Endodermal cell (in vitro differentiated cells): ENCODE results near the gene ADAMTS6. TPM values are rescaled to one million over a fixed set of nuclear protein-coding genes. Genes with fewer than 3 reads are reported as not detected.

Experiments used
- DNase-seq: peaks from one replicate; pipeline ENCODE4 v3.0.0-alpha.2; 2017
- H3K27ac ChIP-seq: 2 replicates; pipeline ENCODE4 v1.5.1; 2013; ENCODE audit warnings: mild to moderate bottlenecking, low read depth, low read length, moderate library complexity
- H3K27me3 ChIP-seq: 2 replicates; pipeline ENCODE4 v1.6.1; 2013; ENCODE audit warnings: mild to moderate bottlenecking, low read length, moderate library complexity; ENCODE audit not compliant: insufficient read depth, control insufficient read depth, poor library complexity, severe bottlenecking
- H3K36me3 ChIP-seq: 2 replicates; pipeline ENCODE4 v1.7.0; 2013; ENCODE audit warnings: mild to moderate bottlenecking, low read length, moderate library complexity; ENCODE audit not compliant: control insufficient read depth, insufficient read depth
- H3K4me1 ChIP-seq: one replicate; pipeline ENCODE4 v1.7.0; 2013; ENCODE audit warnings: low read length; ENCODE audit not compliant: control insufficient read depth, insufficient read depth
- H3K4me3 ChIP-seq: 2 replicates; pipeline ENCODE4 v1.5.1; 2013; ENCODE audit warnings: mild to moderate bottlenecking, low read length, moderate library complexity
- H3K9ac ChIP-seq: 2 replicates; pipeline ENCODE4 v1.6.1; 2013; ENCODE audit warnings: mild to moderate bottlenecking, low read length, moderate library complexity; ENCODE audit not compliant: poor library complexity, severe bottlenecking; ENCODE audit errors: extremely low read depth
- H3K9me3 ChIP-seq: 2 replicates; pipeline ENCODE4 v1.6.1; 2013; ENCODE audit warnings: mild to moderate bottlenecking, low read length, moderate library complexity; ENCODE audit not compliant: control insufficient read depth
- H3K27ac Mint-ChIP-seq: 2 replicates; pipeline ENCODE4 v1.8.0; 2020; ENCODE audit warnings: mixed read lengths
- H3K27me3 Mint-ChIP-seq: 2 replicates; pipeline ENCODE4 v1.8.0; 2021; ENCODE audit warnings: mild to moderate bottlenecking, mixed read lengths; ENCODE audit not compliant: insufficient read depth
- H3K36me3 Mint-ChIP-seq: 2 replicates; pipeline ENCODE4 v1.8.0; 2020; ENCODE audit warnings: low read depth, mixed read lengths
- H3K4me1 Mint-ChIP-seq: 2 replicates; pipeline ENCODE4 v1.8.0; 2020; ENCODE audit warnings: mixed read lengths
- H3K4me3 Mint-ChIP-seq: 2 replicates; pipeline ENCODE4 v1.8.0; 2020; ENCODE audit warnings: mild to moderate bottlenecking, moderate library complexity, mixed read lengths
- H3K9me3 Mint-ChIP-seq: 2 replicates; pipeline ENCODE4 v1.8.0; 2020; ENCODE audit warnings: mild to moderate bottlenecking, mixed read lengths
- CTCF ChIP-seq: fragments of 200-600 bp; sonication (generic); conservative IDR thresholded peaks from 2 replicates; pipeline ENCODE4 v1.5.0; 2021; ENCODE audit warnings: antibody characterized with exemption, mild to moderate bottlenecking
- WGBS, 2 experiments: methylation state at CpG; one replicate each; pipeline versions ENCODE4 v1.1.5 to v1.1.7; 2013; ENCODE audit warnings: missing lambda C conversion rate in 2 of 2, mixed read lengths in 1 of 2; ENCODE audit not compliant: insufficient coverage in 1 of 2, insufficient read length in 1 of 2; 5-methylcytosine and 5-hydroxymethylcytosine counted together
- total RNA-seq, 2 donors: library from RNA; stranded (reverse); fragmentation: NEBNext Ultra II Directional in 1 of 2; extraction: Animal tissue kit (Norgen Biotek cat#: 25700) in 1 of 2; gene quantifications; 2 replicates in 1 of 2; 3 replicates in 1 of 2; pipeline ENCODE4 v1.2.1, GENCODE V29; 2021

Gene ADAMTS6
- total RNA-seq, 2 donors from 2014 or later = 2.8 to 4.3 TPM

DNA sequence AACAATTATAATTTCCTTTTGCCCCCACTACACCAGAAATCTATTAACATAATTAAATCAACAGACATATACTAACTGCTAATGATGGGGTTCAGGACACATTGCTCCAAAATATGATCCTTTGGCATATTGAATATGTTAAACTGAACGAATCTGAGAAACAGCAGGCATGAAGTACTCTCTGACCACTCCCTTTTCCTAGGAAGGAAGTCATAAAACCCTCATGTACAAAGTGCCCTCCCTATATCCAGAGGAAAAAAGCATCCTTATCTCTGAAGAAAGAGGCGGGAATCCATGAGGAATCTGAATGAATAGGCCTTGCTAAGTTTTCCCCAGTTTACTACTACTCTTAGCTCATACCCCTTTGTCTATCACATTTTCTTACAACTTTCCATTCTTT lies 67.9 kb downstream of the ADAMTS6 start:
- 80 to 89% methylated on average over 1 to 2 of the region's 2 CpGs for WGBS, 2 experiments
- TF ChIP-seq CTCF = no peak
- H3K9me3 Mint-ChIP-seq = peaks cover 22% of the 10 kb centered on the region
- H3K4me1 Mint-ChIP-seq = no peaks in the 10 kb centered on the region
- Histone ChIP-seq H3K36me3 (no peaks in the 10 kb centered on the region), H3K27me3 (no peaks in the 10 kb centered on the region), H3K9me3 (peaks cover 12% of the 10 kb centered on the region), H3K4me1 (no peaks in the 10 kb centered on the region), H3K4me3 (no peak overlapping the region), H3K9ac (no peak overlapping the region), H3K27ac (no peak overlapping the region)
- H3K27me3 Mint-ChIP-seq = no peaks in the 10 kb centered on the region
- peaks cover 5% of the 10 kb centered on the region for H3K36me3 Mint-ChIP-seq
- no peak overlapping the region for H3K27ac Mint-ChIP-seq
- no peak overlapping the region for H3K4me3 Mint-ChIP-seq
- DNase-seq = no peak

DNA sequence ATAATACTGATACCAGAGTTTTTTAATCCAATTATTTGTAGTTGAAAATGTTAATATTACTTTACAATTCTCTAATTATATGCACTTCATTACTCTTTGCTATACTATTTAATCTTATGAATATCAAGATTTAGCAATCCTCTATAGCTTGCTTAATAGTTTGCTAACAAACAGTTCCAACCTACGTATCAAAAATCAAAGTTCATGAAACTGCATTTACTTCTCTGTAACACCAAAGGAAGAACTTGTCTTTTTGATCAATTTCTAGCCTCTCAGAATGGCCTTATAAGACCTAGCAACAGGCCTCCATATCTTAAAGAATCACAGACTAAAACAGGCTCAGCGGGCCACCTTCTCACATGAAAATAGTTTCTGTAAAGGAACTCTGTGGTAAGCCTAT lies 68.9 kb downstream of the ADAMTS6 start:
- TF ChIP-seq CTCF = no peak
- H3K27me3 Mint-ChIP-seq = no peaks in the 10 kb centered on the region
- Histone ChIP-seq H3K27ac (no peak overlapping the region), H3K9ac (no peak overlapping the region), H3K27me3 (no peaks in the 10 kb centered on the region), H3K4me1 (no peaks in the 10 kb centered on the region), H3K36me3 (no peaks in the 10 kb centered on the region), H3K4me3 (no peak overlapping the region), H3K9me3 (peaks cover 6% of the 10 kb centered on the region)
- H3K4me3 Mint-ChIP-seq = no peak overlapping the region
- WGBS, 2 experiments = 97% methylated on average over 2 of the region's 2 CpGs; no CpG with 5 or more reads in 1 of the 2 experiments
- DNase-seq = no peak
- H3K9me3 Mint-ChIP-seq = peaks cover 17% of the 10 kb centered on the region
- H3K4me1 Mint-ChIP-seq = no peaks in the 10 kb centered on the region
- H3K27ac Mint-ChIP-seq = no peak overlapping the region
- H3K36me3 Mint-ChIP-seq = peaks cover 3% of the 10 kb centered on the region

- Histone ChIP-seq H3K4me1 (no peaks in the 10 kb centered on the region), H3K27ac (no peak overlapping the region), H3K9ac (no peak overlapping the region), H3K9me3 (no peaks in the 10 kb centered on the region), H3K4me3 (no peak overlapping the region), H3K36me3 (no peaks in the 10 kb centered on the region), H3K27me3 (no peaks in the 10 kb centered on the region)
- DNase-seq = no peak
- Mint-ChIP-seq H3K27ac (no peak overlapping the region), H3K4me3 (no peak overlapping the region), H3K36me3 (peaks cover 3% of the 10 kb centered on the region), H3K4me1 (no peaks in the 10 kb centered on the region), H3K27me3 (no peaks in the 10 kb centered on the region), H3K9me3 (peaks cover 5% of the 10 kb centered on the region)
- TF ChIP-seq CTCF = no peak
- WGBS, 2 experiments = 88% methylated on average over 2 of the region's 2 CpGs; no CpG with 5 or more reads in 1 of the 2 experiments
Measured at GRCh38 chr5:65411356-65411755, 70.4 kb downstream of the ADAMTS6 start.
